Astrocyte (in vitro differentiated cells and primary cell): Measurements from ENCODE around the gene AUP1. TPM values are rescaled to one million over a fixed set of nuclear protein-coding genes. Genes with fewer than 3 reads are reported as not detected.

ENCODE experiments used
- DNase-seq: peaks from one replicate; pipeline ENCODE4 v3.0.0-alpha.2; 2010; ENCODE audit warnings: low read depth
- FAIRE-seq: peaks from 2 replicates; lab custom pipeline; 2011; peaks lifted over from hg19 to GRCh38; lab: Jason Lieb, UNC
- H2AFZ ChIP-seq: 2 replicates; pipeline ENCODE4 v1.6.0; 2012; ENCODE audit warnings: low read depth, low read length, inconsistent platforms
- H3K27ac ChIP-seq: 2 replicates; pipeline ENCODE4 v1.5.1; 2011; ENCODE audit warnings: low read depth, low read length, inconsistent platforms
- H3K27me3 ChIP-seq: 2 replicates; pipeline ENCODE4 v1.6.0; 2011; ENCODE audit warnings: low read length, inconsistent platforms; ENCODE audit not compliant: insufficient read depth
- H3K36me3 ChIP-seq: 2 replicates; pipeline ENCODE4 v1.5.1; 2011; ENCODE audit warnings: low read length, inconsistent platforms; ENCODE audit not compliant: insufficient read depth
- H3K4me1 ChIP-seq: 2 replicates; pipeline ENCODE4 v1.5.1; 2011; ENCODE audit warnings: low read length, inconsistent platforms; ENCODE audit not compliant: insufficient read depth
- H3K4me2 ChIP-seq: 2 replicates; pipeline ENCODE4 v1.6.0; 2012; ENCODE audit warnings: low read length, inconsistent platforms
- H3K4me3 ChIP-seq: 2 replicates; pipeline ENCODE4 v1.5.1; 2011; ENCODE audit warnings: low read depth, mild to moderate bottlenecking, low read length, inconsistent platforms; ENCODE audit not compliant: insufficient read depth
- H3K79me2 ChIP-seq: 2 replicates; pipeline ENCODE4 v1.6.0; 2012; ENCODE audit warnings: mild to moderate bottlenecking, low read length, inconsistent platforms; ENCODE audit not compliant: insufficient read depth
- H3K9ac ChIP-seq: 2 replicates; pipeline ENCODE4 v1.6.0; 2012; ENCODE audit warnings: mild to moderate bottlenecking, low read length, inconsistent platforms
- H3K9me3 ChIP-seq: 2 replicates; pipeline ENCODE4 v1.5.1; 2012; ENCODE audit warnings: low read depth, mild to moderate bottlenecking, low read length, inconsistent platforms; ENCODE audit not compliant: insufficient read depth
- H4K20me1 ChIP-seq: 2 replicates; pipeline ENCODE4 v1.6.0; 2012; ENCODE audit warnings: low read length, inconsistent platforms; ENCODE audit not compliant: insufficient read depth
- H3K27ac Mint-ChIP-seq: one replicate; pipeline ENCODE4 v1.8.0; 2021; ENCODE audit warnings: mild to moderate bottlenecking, mixed read lengths; ENCODE audit not compliant: unreplicated experiment
- H3K27me3 Mint-ChIP-seq: one replicate; pipeline ENCODE4 v1.8.0; 2021; ENCODE audit warnings: low read depth, mixed read lengths; ENCODE audit not compliant: unreplicated experiment
- H3K36me3 Mint-ChIP-seq: one replicate; pipeline ENCODE4 v1.8.0; 2021; ENCODE audit warnings: low read depth, mixed read lengths; ENCODE audit not compliant: unreplicated experiment
- H3K4me1 Mint-ChIP-seq: one replicate; pipeline ENCODE4 v1.8.0; 2021; ENCODE audit warnings: low read depth, mixed read lengths; ENCODE audit not compliant: unreplicated experiment
- H3K4me3 Mint-ChIP-seq: one replicate; pipeline ENCODE4 v1.8.0; 2021; ENCODE audit warnings: mild to moderate bottlenecking, moderate library complexity, mixed read lengths; ENCODE audit not compliant: unreplicated experiment
- H3K9me3 Mint-ChIP-seq: one replicate; pipeline ENCODE4 v1.8.0; 2021; ENCODE audit warnings: mild to moderate bottlenecking, mixed read lengths; ENCODE audit not compliant: unreplicated experiment
- CTCF ChIP-seq: IDR thresholded peaks from 2 replicates; pipeline ENCODE4 v1.5.1; 2011; ENCODE audit warnings: low read depth, mild to moderate bottlenecking, inconsistent platforms, low read length, moderate library complexity; ENCODE audit not compliant: insufficient read depth
- EZH2 ChIP-seq: IDR thresholded peaks from 2 replicates; pipeline ENCODE4 v1.6.1; 2012; ENCODE audit warnings: mild to moderate bottlenecking, low read length, inconsistent platforms; ENCODE audit not compliant: insufficient read depth
- total RNA-seq: library from RNA; stranded (reverse); gene quantifications from 2 replicates; pipeline ENCODE4 v1.2.1, GENCODE V29; 2021

The AUP1 gene
- total RNA-seq, 1 donor from 2014 or later, result 82.5 TPM

GRCh38 chr2:74548285-74548899 lies 18.9 kb upstream of the AUP1 start:
- Histone ChIP-seq H4K20me1 (peaks cover 6% of the 10 kb centered on the region), H3K27ac (no peak overlapping the region), H2AFZ (peak overlapping the region; percentile 78), H3K36me3 (no peaks in the 10 kb centered on the region), H3K27me3 (no peaks in the 10 kb centered on the region), H3K9ac (peak overlapping the region; percentile 67), H3K79me2 (peaks cover 44% of the 10 kb centered on the region), H3K9me3 (no peaks in the 10 kb centered on the region), H3K4me2 (peak overlapping the region; percentile 92), H3K4me1 (peaks cover 24% of the 10 kb centered on the region), H3K4me3 (peak overlapping the region; percentile 54)
- peak overlapping the region; percentile 87 for H3K4me3 Mint-ChIP-seq
- H3K27me3 Mint-ChIP-seq, result peaks cover 7% of the 10 kb centered on the region
- peaks cover 2% of the 10 kb centered on the region for H3K36me3 Mint-ChIP-seq
- H3K4me1 Mint-ChIP-seq, result peaks cover 8% of the 10 kb centered on the region
- peak overlapping the region; percentile 50 for H3K27ac Mint-ChIP-seq
- no peaks in the 10 kb centered on the region for H3K9me3 Mint-ChIP-seq
- no peak for FAIRE-seq
- TF ChIP-seq EZH2 (no peak), CTCF (no peak)
- no peak for DNase-seq

DNA sequence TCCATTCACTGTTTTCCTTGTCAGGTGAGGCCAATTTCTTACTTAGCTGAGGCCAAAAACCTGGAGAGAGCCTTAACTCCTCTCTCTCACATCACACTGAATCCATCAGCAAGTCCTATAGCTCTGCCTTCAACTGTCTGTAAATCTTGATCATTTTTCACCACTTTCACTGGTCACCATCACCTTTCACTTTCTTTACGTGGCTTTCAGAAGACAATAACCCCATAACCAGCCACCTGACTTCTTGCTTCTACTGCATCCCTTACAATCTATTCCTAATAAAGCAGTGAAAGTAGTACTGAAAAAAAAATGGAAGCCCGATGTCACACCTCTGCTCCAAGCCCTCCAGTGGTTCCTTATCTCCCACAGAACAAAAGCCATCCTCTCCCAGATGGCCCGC lies 16.5 kb upstream of the AUP1 start:
- H3K4me2 ChIP-seq, result no peak overlapping the region
- TF ChIP-seq CTCF, result no peak
- TF ChIP-seq EZH2, result no peak
- peaks cover 2% of the 10 kb centered on the region for H3K36me3 Mint-ChIP-seq
- no peak for FAIRE-seq
- H3K79me2 ChIP-seq, result peaks cover 20% of the 10 kb centered on the region
- no peaks in the 10 kb centered on the region for H3K9me3 Mint-ChIP-seq
- H3K27ac ChIP-seq, result no peak overlapping the region
- H3K9me3 ChIP-seq, result no peaks in the 10 kb centered on the region
- H3K27me3 ChIP-seq, result no peaks in the 10 kb centered on the region
- peaks cover 8% of the 10 kb centered on the region for H3K4me1 Mint-ChIP-seq
- peaks cover 7% of the 10 kb centered on the region for H3K27me3 Mint-ChIP-seq
- H2AFZ ChIP-seq, result no peak overlapping the region
- no peak overlapping the region for H3K4me3 ChIP-seq
- H4K20me1 ChIP-seq, result peaks cover 6% of the 10 kb centered on the region
- no peak overlapping the region for H3K9ac ChIP-seq
- no peak overlapping the region for H3K27ac Mint-ChIP-seq
- DNase-seq, result no peak
- no peaks in the 10 kb centered on the region for H3K36me3 ChIP-seq
- peaks cover 21% of the 10 kb centered on the region for H3K4me1 ChIP-seq
- H3K4me3 Mint-ChIP-seq, result no peak overlapping the region

DNA sequence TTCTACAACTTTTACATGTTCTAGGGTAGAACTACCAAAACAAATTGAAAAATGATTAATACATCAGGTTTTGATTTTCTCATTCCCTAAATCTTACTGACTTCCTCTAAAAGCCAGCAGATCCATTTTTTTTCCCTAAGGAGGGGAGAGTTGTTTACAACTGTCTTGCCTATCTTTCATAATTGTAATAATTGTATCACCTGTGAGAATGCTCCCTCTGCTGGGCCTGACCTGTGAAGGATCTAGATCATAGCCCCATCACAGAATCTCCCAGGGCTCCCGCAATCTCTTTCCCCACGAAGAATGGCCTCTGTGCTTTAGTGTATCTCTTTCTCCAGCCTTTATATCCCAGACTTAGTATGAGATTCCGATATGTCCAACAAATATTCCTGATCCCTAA lies 15.1 kb upstream of the AUP1 start:
- H3K4me1 ChIP-seq, result peaks cover 11% of the 10 kb centered on the region
- H3K27ac ChIP-seq, result no peak overlapping the region
- H3K9me3 ChIP-seq, result no peaks in the 10 kb centered on the region
- peaks cover 2% of the 10 kb centered on the region for H3K27me3 Mint-ChIP-seq
- no peak overlapping the region for H3K27ac Mint-ChIP-seq
- peaks cover 2% of the 10 kb centered on the region for H3K36me3 Mint-ChIP-seq
- no peak for TF ChIP-seq CTCF
- TF ChIP-seq EZH2, result no peak
- H3K27me3 ChIP-seq, result no peaks in the 10 kb centered on the region
- H3K4me3 ChIP-seq, result no peak overlapping the region
- DNase-seq, result no peak
- no peaks in the 10 kb centered on the region for H3K36me3 ChIP-seq
- no peak overlapping the region for H3K4me3 Mint-ChIP-seq
- no peak overlapping the region for H3K9ac ChIP-seq
- no peaks in the 10 kb centered on the region for H3K9me3 Mint-ChIP-seq
- no peak for FAIRE-seq
- H3K4me1 Mint-ChIP-seq, result peaks cover 3% of the 10 kb centered on the region
- no peak overlapping the region for H2AFZ ChIP-seq
- peaks cover 7% of the 10 kb centered on the region for H3K79me2 ChIP-seq
- no peaks in the 10 kb centered on the region for H4K20me1 ChIP-seq
- no peak overlapping the region for H3K4me2 ChIP-seq
